G401 (cell line): ENCODE measurements around the gene PRKAR2A. TPM values are rescaled to one million over a fixed set of nuclear protein-coding genes. Genes with fewer than 3 reads are reported as not detected.

Experiments used
- DNase-seq: peaks from one replicate; pipeline ENCODE4 v3.0.0-alpha.2; 2015; ENCODE audit warnings: low spot score
- in situ Hi-C: cut with HindIII; loops from 2 replicates; pipeline ENCODE4 v1.10.0; 2016; ENCODE audit warnings: low sequenced_read_pairs, mixed read lengths
- total RNA-seq: library from RNA; depleted of rRNA; stranded (reverse); fragments of >200 nt; shearing (Covaris generic); gene quantifications from 2 replicates; pipeline ENCODE4 v1.2.3, GENCODE V29; 2014; rRNA removed

Gene PRKAR2A
- total RNA-seq, 1 experiment from 2014 or later = 16.7 TPM

- DNase-seq = no peak
- in situ Hi-C loops = no loop called here
Observed at GRCh38 chr3:48707157-48707556, 140.5 kb downstream of the PRKAR2A start.

DNA sequence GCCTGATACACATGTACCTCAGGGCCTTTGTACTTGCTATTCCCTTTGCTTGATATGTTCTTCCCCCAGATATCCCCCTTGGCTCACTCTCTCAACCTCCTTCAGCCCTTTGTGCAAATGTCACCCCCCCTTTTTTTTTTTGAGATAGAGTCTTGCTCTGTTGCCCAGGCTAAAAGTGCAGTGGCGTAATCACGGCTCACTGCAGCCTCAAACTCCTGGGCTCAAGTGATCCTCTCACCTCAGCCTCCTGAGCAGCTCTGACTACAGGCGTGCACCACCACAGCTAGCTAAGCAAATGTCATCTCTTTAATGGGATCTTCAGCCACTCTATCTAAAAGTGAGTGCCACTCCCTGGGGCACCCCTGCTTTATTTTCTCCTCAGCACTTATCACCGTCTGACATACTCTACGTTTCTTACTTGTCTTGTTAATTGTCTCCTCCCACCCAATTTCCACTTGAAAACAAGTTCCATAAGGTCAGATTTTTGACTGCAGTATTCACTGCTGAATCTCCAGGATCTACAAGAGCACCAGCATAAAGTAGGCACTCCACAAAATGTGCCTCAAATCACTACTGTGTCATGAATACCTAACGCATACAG is 145.3 kb downstream of the PRKAR2A start:
- DNase-seq = no peak
- in situ Hi-C loops = no loop called here

GRCh38 chr3:48700731-48701405 is 146.8 kb downstream of the PRKAR2A start:
- in situ Hi-C loops = no loop called here

DNA sequence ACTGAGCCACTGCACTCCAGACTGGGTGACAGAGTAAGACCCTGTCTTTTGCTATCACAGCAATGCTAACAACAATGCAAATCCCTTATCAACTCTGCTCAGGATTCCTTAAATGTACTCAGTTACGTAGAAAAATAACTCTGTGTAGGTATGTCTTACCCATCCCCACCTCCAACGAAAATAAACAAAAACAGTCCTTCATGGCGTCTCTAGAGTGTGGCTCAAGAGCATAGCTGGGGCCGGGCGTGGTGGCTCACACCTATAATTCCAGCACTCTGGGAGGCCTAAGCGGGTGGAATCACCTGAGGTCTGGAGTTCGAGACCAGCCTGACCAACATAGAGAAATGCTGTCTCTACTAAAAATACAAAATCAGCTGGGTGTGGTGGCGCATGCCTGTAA is 148.8 kb downstream of the PRKAR2A start:
- no peak for DNase-seq
- in situ Hi-C loops = no loop called here

More at GRCh38 chr3:48700731-48701405, 146.8 kb downstream of the PRKAR2A start:
- no peak for DNase-seq

GRCh38 chr3:48697952-48698351 is 149.7 kb downstream of the PRKAR2A start:
- in situ Hi-C loops = no loop called here
- no peak for DNase-seq

- DNase-seq = no peak
- in situ Hi-C loops = no loop called here
Observed at GRCh38 chr3:48696601-48697000, 151.1 kb downstream of the PRKAR2A start.

Other genes with a start within 250 kb of the PRKAR2A start
- gene UQCRC1, start 238.2 kb downstream of the PRKAR2A start, total RNA-seq = 474 and 540 TPM in 2 replicates
- not detected in 2 replicates for gene TMEM89, start 226.1 kb downstream of the PRKAR2A start, total RNA-seq
- gene SLC26A6, start 212.4 kb downstream of the PRKAR2A start, total RNA-seq = 40.2 and 51.0 TPM in 2 replicates
- gene CELSR3, start 185.0 kb downstream of the PRKAR2A start, total RNA-seq = 4.6 and 5.0 TPM in 2 replicates
- 12.9 and 17.1 TPM in 2 replicates for gene NCKIPSD, start 162.0 kb downstream of the PRKAR2A start, total RNA-seq
- gene IP6K2, start 130.7 kb downstream of the PRKAR2A start, total RNA-seq = 105 and 114 TPM in 2 replicates
- gene SLC25A20, start 51.0 kb upstream of the PRKAR2A start, total RNA-seq = 16.0 and 30.1 TPM in 2 replicates
- 165 and 178 TPM in 2 replicates for gene ARIH2, start 71.0 kb upstream of the PRKAR2A start, total RNA-seq
- 0.03 TPM in 1 of 2 replicates, not detected in the other for gene P4HTM, start 142.4 kb upstream of the PRKAR2A start, total RNA-seq
- gene WDR6, start 159.5 kb upstream of the PRKAR2A start, total RNA-seq = 154 and 164 TPM in 2 replicates
- 49.6 and 62.8 TPM in 2 replicates for gene DALRD3, start 170.7 kb upstream of the PRKAR2A start, total RNA-seq
- gene NDUFAF3, start 174.2 kb upstream of the PRKAR2A start, total RNA-seq = 90.8 and 109 TPM in 2 replicates
- gene IMPDH2, start 181.5 kb upstream of the PRKAR2A start, total RNA-seq = 248 and 315 TPM in 2 replicates
- gene QRICH1, start 246.2 kb upstream of the PRKAR2A start, total RNA-seq = 138 and 168 TPM in 2 replicates